Measurements from ENCODE around the gene PPP3R2. TPM values are rescaled to one million over a fixed set of nuclear protein-coding genes. Genes with fewer than 3 reads are reported as not detected.

Gene PPP3R2
- total RNA-seq, 1 experiment from 2014 or later = not detected

- TF ChIP-seq ZBTB33 (IDR thresholded peaks at IDR 0.05; ENCODE audit: extremely low read depth, insufficient replicate concordance, low read length) = no peak
Observed at GRCh38 chr9:101578378-101578777, 16.4 kb downstream of the PPP3R2 start (continued).

- Histone ChIP-seq H3K36me3 (ENCODE audit: control insufficient read depth in 1 of 2, insufficient read depth in 2 of 2, low read length in 2 of 2) (no peaks in the 10 kb centered on the region), H3K4me1 (ENCODE audit: control insufficient read depth in 1 of 2, insufficient read depth in 2 of 2, low read length in 2 of 2) (no peaks in the 10 kb centered on the region), H3K27ac (ENCODE audit: low read depth, low read length) (no peak overlapping the region), H3K27me3 (ENCODE audit: insufficient read depth, low read length) (no peaks in the 10 kb centered on the region), H4K20me1 (ENCODE audit: insufficient read depth) (no peaks in the 10 kb centered on the region), H3K9me3 (ENCODE audit: control insufficient read depth in 1 of 2, insufficient read depth in 1 of 2, low read depth in 1 of 2, low read length in 2 of 2) (no peaks in the 10 kb centered on the region), H2AFZ (ENCODE audit: low read depth, low read length, poor library complexity, severe bottlenecking) (no peak overlapping the region), H3K4me3 (replicated peaks in 1 of 2; ENCODE audit: low read depth in 1 of 2, low read length in 2 of 2) (no peak overlapping the region), H3K4me2 (ENCODE audit: low read length) (no peak overlapping the region), H3K9me2 (ENCODE audit: insufficient read depth) (no peaks in the 10 kb centered on the region), H3K79me2 (ENCODE audit: insufficient read depth, low read length) (no peaks in the 10 kb centered on the region), H3K9ac (ENCODE audit: low read length) (no peak overlapping the region)
- ChIA-PET POLR2A (no interaction called here), CTCF (no interaction called here), RAD21 (ENCODE audit: low non-redundant PET in 1 of 2, low total read pairs in 2 of 2, uncharacterized antibody in 2 of 2, unreplicated experiment in 2 of 2) (no interaction called here)
- DNase-seq (ENCODE audit: low read depth, low spot score) (no peak), ATAC-seq (no peak)
- TF ChIP-seq EZH2 (IDR thresholded peaks at IDR 0.05) (no peak), ATF3 (IDR thresholded peaks at IDR 0.05) (no peak), REST (IDR thresholded peaks at IDR 0.05; ENCODE audit: low read depth) (no peak), RAD21 (IDR thresholded peaks at IDR 0.05; ENCODE audit: low read depth) (no peak), ZBTB33 (IDR thresholded peaks at IDR 0.05; ENCODE audit: extremely low read depth, insufficient replicate concordance, low read length) (no peak), CEBPB (IDR thresholded peaks at IDR 0.05; ENCODE audit: low read depth) (no peak), EGR1 (IDR thresholded peaks at IDR 0.05; ENCODE audit: low read depth) (no peak), JUND (IDR thresholded peaks at IDR 0.05) (no peak), FOSL1 (IDR thresholded peaks at IDR 0.05; ENCODE audit: low read depth) (no peak), TCF7L2 (IDR thresholded peaks at IDR 0.05; ENCODE audit: borderline replicate concordance, extremely low read depth, insufficient read depth, insufficient read length) (no peak), SIN3A (IDR thresholded peaks at IDR 0.05; ENCODE audit: low read depth) (no peak), SP1 (IDR thresholded peaks at IDR 0.05; ENCODE audit: low read depth) (no peak), POLR2A (IDR thresholded peaks at IDR 0.05; ENCODE audit: borderline replicate concordance, extremely low read depth, insufficient read depth, insufficient read length) (no peak)
- intact Hi-C loops (cut with micrococcal nuclease) = no loop called here
- BruUV-seq (replicated peaks) = no TSS peak
Observed at GRCh38 chr9:101574731-101575333, 19.9 kb downstream of the PPP3R2 start.

Data from HCT116 (cell line).